ENCODE results near the gene PET100.

GRCh38 chr19:7627166-7627565, 2.4 kb upstream of the PET100 start:
- TF ChIP-seq ZNF207 (IDR thresholded peaks at IDR 0.05; ENCODE audit: borderline replicate concordance) (no peak), TBL1XR1 (IDR thresholded peaks at IDR 0.05; ENCODE audit: low read depth, low read length) (no peak)
- TF ChIP-seq, protein P1, sequence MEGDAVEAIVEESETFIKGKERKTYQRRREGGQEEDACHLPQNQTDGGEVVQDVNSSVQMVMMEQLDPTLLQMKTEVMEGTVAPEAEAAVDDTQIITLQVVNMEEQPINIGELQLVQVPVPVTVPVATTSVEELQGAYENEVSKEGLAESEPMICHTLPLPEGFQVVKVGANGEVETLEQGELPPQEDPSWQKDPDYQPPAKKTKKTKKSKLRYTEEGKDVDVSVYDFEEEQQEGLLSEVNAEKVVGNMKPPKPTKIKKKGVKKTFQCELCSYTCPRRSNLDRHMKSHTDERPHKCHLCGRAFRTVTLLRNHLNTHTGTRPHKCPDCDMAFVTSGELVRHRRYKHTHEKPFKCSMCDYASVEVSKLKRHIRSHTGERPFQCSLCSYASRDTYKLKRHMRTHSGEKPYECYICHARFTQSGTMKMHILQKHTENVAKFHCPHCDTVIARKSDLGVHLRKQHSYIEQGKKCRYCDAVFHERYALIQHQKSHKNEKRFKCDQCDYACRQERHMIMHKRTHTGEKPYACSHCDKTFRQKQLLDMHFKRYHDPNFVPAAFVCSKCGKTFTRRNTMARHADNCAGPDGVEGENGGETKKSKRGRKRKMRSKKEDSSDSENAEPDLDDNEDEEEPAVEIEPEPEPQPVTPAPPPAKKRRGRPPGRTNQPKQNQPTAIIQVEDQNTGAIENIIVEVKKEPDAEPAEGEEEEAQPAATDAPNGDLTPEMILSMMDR (IDR thresholded peaks at IDR 0.05 in 2 of 3, conservative IDR thresholded peaks at IDR 0.05 in 1 of 3; ENCODE audit: control insufficient read depth in 2 of 3, extremely low read depth in 1 of 3, insufficient read depth in 1 of 3, low read depth in 3 of 3, low read length in 3 of 3): no peak

Data from GM12878 (cell line).